WTC11 (cell line): ENCODE results near the gene LSM5. TPM values are rescaled to one million over a fixed set of nuclear protein-coding genes. Genes with fewer than 3 reads are reported as not detected.

ENCODE experiments used
- ATAC-seq: fragments of 200-7000 bp; cut with Tn5 transposase; 2 replicates; pipeline ENCODE4 v1.10.0; 2021; ENCODE audit warnings: mild to moderate bottlenecking, moderate library complexity
- CTCF ChIA-PET: fragments of 300-600 bp; sonication (Branson Sonifier 250); formaldehyde crosslinking; loops from one replicate; lab custom pipeline; 2021; ENCODE audit warnings: antibody characterized with exemption; lab: Charles Lee
- POLR2A ChIA-PET: fragments of 350-600 bp; sonication (Branson Sonifier 250); formaldehyde crosslinking; loops from one replicate; lab custom pipeline; 2021; ENCODE audit warnings: antibody characterized with exemption; lab: Charles Lee
- DNase-seq: peaks from one replicate; pipeline ENCODE4 v3.0.0; 2021; ENCODE audit warnings: low spot score
- H3K27ac Mint-ChIP-seq: 2 replicates; pipeline ENCODE4 v1.8.0; 2021; ENCODE audit warnings: mixed read lengths
- H3K27me3 Mint-ChIP-seq: 2 replicates; pipeline ENCODE4 v1.8.0; 2021; ENCODE audit warnings: low read depth, mild to moderate bottlenecking, moderate library complexity, mixed read lengths
- H3K36me3 Mint-ChIP-seq: 2 replicates; pipeline ENCODE4 v1.8.0; 2021; ENCODE audit warnings: mixed read lengths
- H3K4me1 Mint-ChIP-seq: 2 replicates; pipeline ENCODE4 v1.8.0; 2022; ENCODE audit warnings: mixed read lengths
- H3K4me3 Mint-ChIP-seq: 2 replicates; pipeline ENCODE4 v1.8.0; 2021; ENCODE audit warnings: mild to moderate bottlenecking, moderate library complexity, mixed read lengths
- H3K9me3 Mint-ChIP-seq: 2 replicates; pipeline ENCODE4 v1.8.0; 2021; ENCODE audit warnings: mixed read lengths
- EMX1 ChIP-seq: fragments of 250-450 bp; sonication (Bioruptor Pico); IDR thresholded peaks from 2 replicates; pipeline ENCODE4 v1.8.0; 2021; ENCODE audit warnings: mild to moderate bottlenecking
- FOXJ3 ChIP-seq: sonication (generic); formaldehyde crosslinking; IDR thresholded peaks from 2 replicates; pipeline ENCODE4 v1.9.0; 2021; ENCODE audit warnings: missing genetic modification reagents, mild to moderate bottlenecking, borderline replicate concordance
- JAZF1 ChIP-seq: fragments of 250-450 bp; sonication (Bioruptor Pico); IDR thresholded peaks from 2 replicates; pipeline ENCODE4 v1.9.0; 2021; ENCODE audit warnings: moderate library complexity, mild to moderate bottlenecking, inconsistent platforms
- MYBL2 ChIP-seq: sonication (generic); formaldehyde crosslinking; IDR thresholded peaks from 2 replicates; pipeline ENCODE4 v1.8.1; 2023; ENCODE audit warnings: mild to moderate bottlenecking, moderate library complexity, missing genetic modification reagents
- NFATC4 ChIP-seq: fragments of 250-450 bp; sonication (Bioruptor Pico); IDR thresholded peaks from 2 replicates; pipeline ENCODE4 v1.9.0; 2021; ENCODE audit warnings: mild to moderate bottlenecking
- NFYB ChIP-seq: sonication (generic); formaldehyde crosslinking; conservative IDR thresholded peaks from 2 replicates; pipeline ENCODE4 v1.8.0; 2022; ENCODE audit warnings: low read depth, missing genetic modification reagents
- NR3C1 ChIP-seq: sonication (generic); formaldehyde crosslinking; conservative IDR thresholded peaks from 2 replicates; pipeline ENCODE4 v1.8.1; 2023; ENCODE audit warnings: low read depth, mild to moderate bottlenecking, missing genetic modification reagents
- PRRX2 ChIP-seq: fragments of 250-450 bp; sonication (Bioruptor Pico); IDR thresholded peaks from 2 replicates; pipeline ENCODE4 v1.8.0; 2021; ENCODE audit warnings: mild to moderate bottlenecking
- RELA ChIP-seq: sonication (generic); formaldehyde crosslinking; IDR thresholded peaks from 2 replicates; pipeline ENCODE4 v1.8.1; 2022; ENCODE audit warnings: missing genetic modification reagents, mild to moderate bottlenecking, borderline replicate concordance
- SMAD4 ChIP-seq: sonication (generic); formaldehyde crosslinking; IDR thresholded peaks from 2 replicates; pipeline ENCODE4 v1.8.0; 2022; ENCODE audit warnings: mild to moderate bottlenecking, missing genetic modification reagents
- TEAD1 ChIP-seq: sonication (generic); formaldehyde crosslinking; IDR thresholded peaks from 2 replicates; pipeline ENCODE4 v1.8.0; 2022; ENCODE audit warnings: mild to moderate bottlenecking, missing genetic modification reagents
- TP53 ChIP-seq: sonication (generic); formaldehyde crosslinking; IDR thresholded peaks from 2 replicates; pipeline ENCODE4 v1.8.1; 2023; ENCODE audit warnings: mild to moderate bottlenecking, missing genetic modification reagents
- ZNF121 ChIP-seq: sonication (generic); formaldehyde crosslinking; IDR thresholded peaks from 2 replicates; pipeline ENCODE4 v1.8.0; 2023; ENCODE audit warnings: missing genetic modification reagents
- ZNF219 ChIP-seq: sonication (generic); formaldehyde crosslinking; IDR thresholded peaks from 2 replicates; pipeline ENCODE4 v1.8.0; 2023; ENCODE audit warnings: missing genetic modification reagents, mild to moderate bottlenecking, borderline replicate concordance
- ZNF423 ChIP-seq: fragments of 250-450 bp; sonication (Bioruptor Pico); IDR thresholded peaks from 2 replicates; pipeline ENCODE4 v2.1.2; 2022; ENCODE audit warnings: mild to moderate bottlenecking, moderate library complexity
- total RNA-seq: library from RNA; stranded (reverse); gene quantifications from 3 replicates; pipeline ENCODE4 v1.2.3, GENCODE V29; 2021
- TF ChIP-seq, protein P1 (sequence below): sonication (generic); formaldehyde crosslinking; IDR thresholded peaks from 2 replicates; pipeline ENCODE4 v1.8.1; 2022; ENCODE audit warnings: mild to moderate bottlenecking, moderate library complexity, missing genetic modification reagents
- TF ChIP-seq, protein P2 (sequence below): sonication (generic); formaldehyde crosslinking; IDR thresholded peaks from 2 replicates; pipeline ENCODE4 v1.8.1; 2023; ENCODE audit warnings: mild to moderate bottlenecking, missing genetic modification reagents, moderate library complexity
- TF ChIP-seq, protein P3 (sequence below): fragments of 250-450 bp; sonication (Bioruptor Pico); IDR thresholded peaks from 2 replicates; pipeline ENCODE4 v1.8.0; 2021; ENCODE audit warnings: mild to moderate bottlenecking
- TF ChIP-seq, protein P4 (sequence below): sonication (generic); formaldehyde crosslinking; IDR thresholded peaks from 2 replicates; pipeline ENCODE4 v1.8.1; 2023; ENCODE audit warnings: mild to moderate bottlenecking, missing genetic modification reagents, moderate library complexity
- TF ChIP-seq, protein P5 (sequence below): fragments of 250-450 bp; sonication (Bioruptor Pico); IDR thresholded peaks from 2 replicates; pipeline ENCODE4 v2.1.2; 2022; ENCODE audit warnings: mild to moderate bottlenecking, moderate library complexity
- TF ChIP-seq, protein P6 (sequence below): sonication (generic); formaldehyde crosslinking; IDR thresholded peaks from 2 replicates; pipeline ENCODE4 v1.8.0; 2022; ENCODE audit warnings: missing genetic modification reagents
- TF ChIP-seq, protein P7 (sequence below): sonication (generic); formaldehyde crosslinking; IDR thresholded peaks from 2 replicates; pipeline ENCODE4 v1.8.0; 2022; ENCODE audit warnings: mild to moderate bottlenecking, missing genetic modification reagents
- TF ChIP-seq, protein P8 (sequence below): fragments of 250-450 bp; sonication (Bioruptor Pico); IDR thresholded peaks from 2 replicates; pipeline ENCODE4 v1.9.0; 2021; ENCODE audit warnings: mild to moderate bottlenecking

The LSM5 gene
- total RNA-seq, 1 experiment from 2014 or later, result 89.5 TPM

DNA sequence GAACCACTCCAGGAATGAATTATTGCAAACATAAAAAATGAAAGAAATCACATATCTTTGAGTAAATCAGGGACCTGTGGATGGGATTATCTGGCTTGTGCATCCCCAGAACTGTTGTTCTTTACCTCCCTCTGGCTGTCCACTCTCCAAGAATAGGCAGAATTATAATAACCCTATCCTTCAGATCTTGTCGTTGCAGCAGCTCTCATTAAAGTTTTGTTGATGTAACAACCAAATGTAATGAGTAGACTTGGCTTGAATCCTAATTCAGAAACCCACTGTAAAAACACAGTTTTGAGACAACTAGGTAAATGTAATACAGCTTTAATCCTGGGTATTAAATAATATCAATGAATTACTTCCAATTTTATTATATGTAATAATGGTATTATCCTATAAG, 16.2 kb downstream of the LSM5 start:
- POLR2A ChIA-PET, result no interaction called here
- no peak overlapping the region for H3K27ac Mint-ChIP-seq
- CTCF ChIA-PET, result no interaction called here
- H3K27me3 Mint-ChIP-seq, result no peaks in the 10 kb centered on the region; the same call in 1 of the 2 replicates
- H3K9me3 Mint-ChIP-seq, result peaks cover 13% of the 10 kb centered on the region
- no peak overlapping the region for H3K4me3 Mint-ChIP-seq
- no peak for ATAC-seq
- no peak for DNase-seq
- no peaks in the 10 kb centered on the region for H3K4me1 Mint-ChIP-seq
- TF ChIP-seq, protein P1, sequence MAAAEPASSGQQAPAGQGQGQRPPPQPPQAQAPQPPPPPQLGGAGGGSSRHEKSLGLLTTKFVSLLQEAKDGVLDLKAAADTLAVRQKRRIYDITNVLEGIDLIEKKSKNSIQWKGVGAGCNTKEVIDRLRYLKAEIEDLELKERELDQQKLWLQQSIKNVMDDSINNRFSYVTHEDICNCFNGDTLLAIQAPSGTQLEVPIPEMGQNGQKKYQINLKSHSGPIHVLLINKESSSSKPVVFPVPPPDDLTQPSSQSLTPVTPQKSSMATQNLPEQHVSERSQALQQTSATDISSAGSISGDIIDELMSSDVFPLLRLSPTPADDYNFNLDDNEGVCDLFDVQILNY (CRISPR knock-in tag), result no peak
- TF ChIP-seq PRRX2 (no peak), TEAD1 (CRISPR knock-in tag) (no peak), ZNF121 (CRISPR knock-in tag) (no peak), NFATC4 (CRISPR knock-in tag) (no peak), ZNF423 (CRISPR knock-in tag) (no peak), EMX1 (CRISPR knock-in tag) (no peak), SMAD4 (CRISPR knock-in tag) (no peak), FOXJ3 (CRISPR knock-in tag) (no peak), RELA (CRISPR knock-in tag) (no peak)
- TF ChIP-seq, protein P2, sequence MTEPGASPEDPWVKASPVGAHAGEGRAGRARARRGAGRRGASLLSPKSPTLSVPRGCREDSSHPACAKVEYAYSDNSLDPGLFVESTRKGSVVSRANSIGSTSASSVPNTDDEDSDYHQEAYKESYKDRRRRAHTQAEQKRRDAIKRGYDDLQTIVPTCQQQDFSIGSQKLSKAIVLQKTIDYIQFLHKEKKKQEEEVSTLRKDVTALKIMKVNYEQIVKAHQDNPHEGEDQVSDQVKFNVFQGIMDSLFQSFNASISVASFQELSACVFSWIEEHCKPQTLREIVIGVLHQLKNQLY (CRISPR knock-in tag), result no peak
- TF ChIP-seq, protein P3, sequence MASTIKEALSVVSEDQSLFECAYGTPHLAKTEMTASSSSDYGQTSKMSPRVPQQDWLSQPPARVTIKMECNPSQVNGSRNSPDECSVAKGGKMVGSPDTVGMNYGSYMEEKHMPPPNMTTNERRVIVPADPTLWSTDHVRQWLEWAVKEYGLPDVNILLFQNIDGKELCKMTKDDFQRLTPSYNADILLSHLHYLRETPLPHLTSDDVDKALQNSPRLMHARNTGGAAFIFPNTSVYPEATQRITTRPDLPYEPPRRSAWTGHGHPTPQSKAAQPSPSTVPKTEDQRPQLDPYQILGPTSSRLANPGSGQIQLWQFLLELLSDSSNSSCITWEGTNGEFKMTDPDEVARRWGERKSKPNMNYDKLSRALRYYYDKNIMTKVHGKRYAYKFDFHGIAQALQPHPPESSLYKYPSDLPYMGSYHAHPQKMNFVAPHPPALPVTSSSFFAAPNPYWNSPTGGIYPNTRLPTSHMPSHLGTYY (CRISPR knock-in tag), result no peak
- TF ChIP-seq, protein P4, sequence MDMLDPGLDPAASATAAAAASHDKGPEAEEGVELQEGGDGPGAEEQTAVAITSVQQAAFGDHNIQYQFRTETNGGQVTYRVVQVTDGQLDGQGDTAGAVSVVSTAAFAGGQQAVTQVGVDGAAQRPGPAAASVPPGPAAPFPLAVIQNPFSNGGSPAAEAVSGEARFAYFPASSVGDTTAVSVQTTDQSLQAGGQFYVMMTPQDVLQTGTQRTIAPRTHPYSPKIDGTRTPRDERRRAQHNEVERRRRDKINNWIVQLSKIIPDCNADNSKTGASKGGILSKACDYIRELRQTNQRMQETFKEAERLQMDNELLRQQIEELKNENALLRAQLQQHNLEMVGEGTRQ (CRISPR knock-in tag), result no peak
- TF ChIP-seq, protein P5, sequence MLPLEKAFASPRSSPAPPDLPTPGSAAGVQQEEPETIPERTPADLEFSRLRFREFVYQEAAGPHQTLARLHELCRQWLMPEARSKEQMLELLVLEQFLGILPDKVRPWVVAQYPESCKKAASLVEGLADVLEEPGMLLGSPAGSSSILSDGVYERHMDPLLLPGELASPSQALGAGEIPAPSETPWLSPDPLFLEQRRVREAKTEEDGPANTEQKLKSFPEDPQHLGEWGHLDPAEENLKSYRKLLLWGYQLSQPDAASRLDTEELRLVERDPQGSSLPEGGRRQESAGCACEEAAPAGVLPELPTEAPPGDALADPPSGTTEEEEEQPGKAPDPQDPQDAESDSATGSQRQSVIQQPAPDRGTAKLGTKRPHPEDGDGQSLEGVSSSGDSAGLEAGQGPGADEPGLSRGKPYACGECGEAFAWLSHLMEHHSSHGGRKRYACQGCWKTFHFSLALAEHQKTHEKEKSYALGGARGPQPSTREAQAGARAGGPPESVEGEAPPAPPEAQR (CRISPR knock-in tag), result no peak
- TF ChIP-seq, all 79 proteins: peak for 0
- H3K36me3 Mint-ChIP-seq, result peaks cover 3% of the 10 kb centered on the region; the same call in 1 of the 2 replicates

DNA sequence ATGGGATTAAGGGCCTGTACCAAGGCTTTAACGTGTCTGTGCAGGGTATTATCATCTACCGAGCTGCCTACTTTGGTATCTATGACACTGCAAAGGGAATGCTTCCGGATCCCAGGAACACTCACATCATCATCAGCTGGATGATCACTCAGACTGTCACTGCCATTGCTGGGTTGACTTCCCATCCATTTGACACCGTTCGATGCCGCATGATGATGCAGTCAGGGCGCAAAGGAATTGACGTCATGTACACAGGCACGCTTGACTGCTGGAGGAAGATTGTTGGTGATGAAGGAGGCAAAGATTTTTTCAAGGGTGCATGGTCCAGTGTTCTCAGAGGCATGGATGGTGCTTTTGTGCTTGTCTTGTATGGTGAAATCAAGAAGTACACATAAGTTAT, 18.2 kb downstream of the LSM5 start:
- H3K27me3 Mint-ChIP-seq, result no peaks in the 10 kb centered on the region; the same call in 1 of the 2 replicates
- peaks cover 3% of the 10 kb centered on the region; the same call in 1 of the 2 replicates for H3K36me3 Mint-ChIP-seq
- ChIA-PET CTCF (no interaction called here), POLR2A (no interaction called here)
- ATAC-seq (no peak), DNase-seq (no peak)
- H3K9me3 Mint-ChIP-seq, result peaks cover 13% of the 10 kb centered on the region
- no peak overlapping the region for H3K27ac Mint-ChIP-seq
- H3K4me3 Mint-ChIP-seq, result no peak overlapping the region
- no peaks in the 10 kb centered on the region for H3K4me1 Mint-ChIP-seq
- TF ChIP-seq TP53 (CRISPR knock-in tag) (no peak), JAZF1 (no peak), ZNF121 (CRISPR knock-in tag) (no peak), NFYB (CRISPR knock-in tag) (no peak), MYBL2 (CRISPR knock-in tag) (no peak), FOXJ3 (CRISPR knock-in tag) (no peak), NR3C1 (CRISPR knock-in tag) (no peak), ZNF219 (CRISPR knock-in tag) (no peak)
- TF ChIP-seq, protein P3 (CRISPR knock-in tag), result no peak
- TF ChIP-seq, protein P6, sequence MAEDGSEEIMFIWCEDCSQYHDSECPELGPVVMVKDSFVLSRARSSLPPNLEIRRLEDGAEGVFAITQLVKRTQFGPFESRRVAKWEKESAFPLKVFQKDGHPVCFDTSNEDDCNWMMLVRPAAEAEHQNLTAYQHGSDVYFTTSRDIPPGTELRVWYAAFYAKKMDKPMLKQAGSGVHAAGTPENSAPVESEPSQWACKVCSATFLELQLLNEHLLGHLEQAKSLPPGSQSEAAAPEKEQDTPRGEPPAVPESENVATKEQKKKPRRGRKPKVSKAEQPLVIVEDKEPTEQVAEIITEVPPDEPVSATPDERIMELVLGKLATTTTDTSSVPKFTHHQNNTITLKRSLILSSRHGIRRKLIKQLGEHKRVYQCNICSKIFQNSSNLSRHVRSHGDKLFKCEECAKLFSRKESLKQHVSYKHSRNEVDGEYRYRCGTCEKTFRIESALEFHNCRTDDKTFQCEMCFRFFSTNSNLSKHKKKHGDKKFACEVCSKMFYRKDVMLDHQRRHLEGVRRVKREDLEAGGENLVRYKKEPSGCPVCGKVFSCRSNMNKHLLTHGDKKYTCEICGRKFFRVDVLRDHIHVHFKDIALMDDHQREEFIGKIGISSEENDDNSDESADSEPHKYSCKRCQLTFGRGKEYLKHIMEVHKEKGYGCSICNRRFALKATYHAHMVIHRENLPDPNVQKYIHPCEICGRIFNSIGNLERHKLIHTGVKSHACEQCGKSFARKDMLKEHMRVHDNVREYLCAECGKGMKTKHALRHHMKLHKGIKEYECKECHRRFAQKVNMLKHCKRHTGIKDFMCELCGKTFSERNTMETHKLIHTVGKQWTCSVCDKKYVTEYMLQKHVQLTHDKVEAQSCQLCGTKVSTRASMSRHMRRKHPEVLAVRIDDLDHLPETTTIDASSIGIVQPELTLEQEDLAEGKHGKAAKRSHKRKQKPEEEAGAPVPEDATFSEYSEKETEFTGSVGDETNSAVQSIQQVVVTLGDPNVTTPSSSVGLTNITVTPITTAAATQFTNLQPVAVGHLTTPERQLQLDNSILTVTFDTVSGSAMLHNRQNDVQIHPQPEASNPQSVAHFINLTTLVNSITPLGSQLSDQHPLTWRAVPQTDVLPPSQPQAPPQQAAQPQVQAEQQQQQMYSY (CRISPR knock-in tag), result no peak
- TF ChIP-seq, protein P7, sequence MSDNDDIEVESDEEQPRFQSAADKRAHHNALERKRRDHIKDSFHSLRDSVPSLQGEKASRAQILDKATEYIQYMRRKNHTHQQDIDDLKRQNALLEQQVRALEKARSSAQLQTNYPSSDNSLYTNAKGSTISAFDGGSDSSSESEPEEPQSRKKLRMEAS, result no peak
- TF ChIP-seq, protein P8, sequence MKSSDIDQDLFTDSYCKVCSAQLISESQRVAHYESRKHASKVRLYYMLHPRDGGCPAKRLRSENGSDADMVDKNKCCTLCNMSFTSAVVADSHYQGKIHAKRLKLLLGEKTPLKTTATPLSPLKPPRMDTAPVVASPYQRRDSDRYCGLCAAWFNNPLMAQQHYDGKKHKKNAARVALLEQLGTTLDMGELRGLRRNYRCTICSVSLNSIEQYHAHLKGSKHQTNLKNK, result no peak
